GM18873 (cell line): ENCODE results near the gene ZNF664.

Source experiments
- ATAC-seq: cut with Tn5 transposase; IDR thresholded peaks from one replicate; pipeline ENCODE4 v1.9.1; 2021; ENCODE audit warnings: mild to moderate bottlenecking, moderate library complexity, moderate number of reproducible peaks; ENCODE audit not compliant: unreplicated experiment, low FRiP score

Gene ZNF664

DNA sequence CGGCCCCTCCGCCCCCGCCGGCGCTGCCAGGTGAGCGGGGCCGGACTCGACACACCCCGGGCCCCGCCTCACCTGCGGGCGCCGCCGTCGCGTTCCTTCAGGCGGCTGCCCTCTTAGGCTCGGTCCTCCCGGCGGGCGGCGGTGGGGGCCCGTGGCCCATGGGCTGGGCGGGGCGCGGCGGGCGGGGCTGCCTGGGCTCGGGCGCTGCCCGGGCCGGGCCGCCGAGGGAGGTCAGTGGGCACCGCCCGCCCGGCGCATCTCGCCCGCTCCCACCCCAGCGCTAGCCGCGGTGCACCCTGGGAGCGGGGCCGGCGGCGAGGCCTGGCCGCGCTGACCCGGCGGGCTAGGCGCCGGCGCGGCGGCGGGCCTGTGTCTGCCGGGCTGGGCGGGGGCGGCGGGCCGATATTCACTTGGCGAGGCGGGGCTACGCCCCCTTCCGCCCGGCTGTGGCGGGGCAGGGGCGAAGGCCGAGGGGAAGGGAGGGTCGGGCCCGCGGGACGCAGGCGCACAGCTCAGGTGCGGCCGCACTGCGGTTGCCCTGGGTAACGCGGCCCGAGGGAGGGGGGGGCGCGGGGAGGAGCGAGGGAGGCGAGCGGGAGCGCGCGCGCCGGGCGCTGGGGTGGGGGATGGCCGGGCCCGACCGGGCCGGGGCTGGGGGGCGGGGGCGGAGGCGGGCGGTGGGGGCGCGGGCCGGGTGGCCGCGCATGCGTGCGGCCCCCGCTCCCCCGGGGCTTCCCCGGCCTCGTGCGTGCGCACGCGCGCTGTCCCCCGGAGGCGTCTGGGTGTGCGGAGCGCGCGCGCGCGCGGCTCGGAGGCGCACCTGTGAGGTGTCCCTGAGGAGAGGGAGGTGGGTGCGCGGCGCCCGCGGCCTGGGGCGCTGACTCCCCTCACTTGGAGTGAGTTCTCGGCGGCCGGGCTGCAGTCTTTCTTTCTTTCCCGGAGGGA is at the start of gene ZNF664, which contains the start of gene CCDC92:
Gene ZNF664 (plus strand): TSS at position 759 of the 945 bp plus-strand sequence. CDS start 38,930 bp downstream, outside the sequence.
Gene CCDC92 (minus strand): TSS at position 375 of the 945 bp plus-strand sequence. CDS start 28,526 bp downstream, outside the sequence.
- peak; percentile 68 for ATAC-seq

DNA sequence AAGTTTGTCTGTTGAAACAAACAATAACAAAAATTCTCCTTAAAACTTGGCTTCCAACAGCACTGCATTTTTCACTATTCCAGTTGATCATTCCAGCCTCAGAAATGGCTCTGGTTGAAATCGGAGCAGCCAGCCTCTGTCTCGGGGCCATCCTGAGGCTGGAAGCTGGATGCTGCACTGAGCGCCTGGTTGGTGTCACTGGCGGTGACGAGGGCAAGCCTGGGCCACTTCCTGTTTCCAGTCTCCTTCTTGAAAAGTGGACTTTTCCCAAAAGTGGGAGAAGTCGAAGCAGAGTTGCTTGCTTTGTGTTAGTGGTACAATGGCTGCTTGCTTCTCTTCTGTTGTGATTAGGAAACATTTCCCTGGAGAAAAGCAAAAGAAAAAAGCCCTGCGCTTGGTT is 49.1 kb upstream of the ZNF664 start:
- no peak for ATAC-seq

DNA sequence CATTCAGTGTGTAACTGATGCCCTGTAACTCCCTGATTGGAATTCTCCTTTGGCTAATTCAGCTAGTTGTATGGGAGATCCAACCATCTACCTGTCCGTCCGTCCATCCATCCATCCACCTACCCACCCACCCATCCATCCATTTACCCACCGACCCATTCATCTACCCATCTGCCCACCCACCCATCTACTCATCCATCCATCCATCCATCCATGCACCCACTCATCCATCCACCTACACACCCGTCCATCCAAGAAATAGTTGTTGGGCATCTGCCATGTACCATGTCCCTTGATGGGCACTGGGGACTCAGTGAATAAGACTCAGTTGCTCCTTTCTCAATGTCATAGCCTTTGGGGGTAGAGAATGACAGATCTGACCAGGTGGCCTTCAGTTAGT is 48.5 kb upstream of the ZNF664 start:
- ATAC-seq, result no peak

DNA sequence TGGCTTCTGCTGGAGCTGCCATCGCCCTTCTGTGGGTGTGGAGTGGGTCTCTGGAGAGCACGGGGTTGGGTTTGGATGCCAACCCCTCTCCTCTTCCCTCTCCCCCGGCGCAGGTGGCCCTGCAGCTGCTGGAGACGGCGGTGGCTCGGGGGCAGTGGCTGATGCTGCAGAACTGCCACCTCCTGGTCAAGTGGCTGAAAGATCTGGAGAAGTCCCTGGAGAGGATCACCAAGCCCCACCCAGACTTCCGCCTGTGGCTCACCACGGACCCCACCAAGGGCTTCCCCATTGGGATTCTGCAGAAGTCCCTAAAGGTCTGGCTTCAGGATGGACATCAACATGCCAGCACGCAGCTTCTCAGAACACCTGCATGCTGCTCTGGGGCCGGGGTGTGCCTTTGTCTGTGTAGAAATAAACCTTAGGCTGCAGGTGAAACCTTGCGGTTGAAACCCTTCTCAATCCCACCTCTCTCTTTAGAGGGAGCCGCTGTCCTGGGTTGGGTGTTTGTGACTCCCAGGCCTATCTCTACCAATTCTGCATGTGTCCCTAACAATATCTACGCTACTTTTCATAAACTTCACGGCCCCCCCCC is 44.6 kb upstream of the ZNF664 start:
- ATAC-seq, result no peak

DNA sequence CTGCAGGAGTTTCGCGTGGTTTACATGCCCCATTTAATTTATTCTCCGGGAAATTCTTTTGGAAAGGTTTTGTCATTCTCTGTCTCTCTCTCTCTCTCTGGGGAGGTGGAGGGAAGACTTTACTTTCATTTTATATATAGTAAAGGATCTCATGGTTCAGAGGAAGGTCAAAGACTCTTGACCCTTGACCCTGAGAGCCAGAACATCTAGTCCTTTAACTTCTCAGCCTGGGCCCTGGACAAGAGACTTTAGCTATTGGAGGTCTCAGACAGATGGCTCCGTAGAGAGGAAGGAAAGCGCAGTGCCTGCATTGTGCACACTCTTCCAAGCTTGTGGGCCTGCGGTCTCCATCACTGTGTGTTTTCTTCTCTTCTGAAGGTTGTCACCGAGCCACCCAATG is 44.1 kb upstream of the ZNF664 start:
- ATAC-seq, result no peak

DNA sequence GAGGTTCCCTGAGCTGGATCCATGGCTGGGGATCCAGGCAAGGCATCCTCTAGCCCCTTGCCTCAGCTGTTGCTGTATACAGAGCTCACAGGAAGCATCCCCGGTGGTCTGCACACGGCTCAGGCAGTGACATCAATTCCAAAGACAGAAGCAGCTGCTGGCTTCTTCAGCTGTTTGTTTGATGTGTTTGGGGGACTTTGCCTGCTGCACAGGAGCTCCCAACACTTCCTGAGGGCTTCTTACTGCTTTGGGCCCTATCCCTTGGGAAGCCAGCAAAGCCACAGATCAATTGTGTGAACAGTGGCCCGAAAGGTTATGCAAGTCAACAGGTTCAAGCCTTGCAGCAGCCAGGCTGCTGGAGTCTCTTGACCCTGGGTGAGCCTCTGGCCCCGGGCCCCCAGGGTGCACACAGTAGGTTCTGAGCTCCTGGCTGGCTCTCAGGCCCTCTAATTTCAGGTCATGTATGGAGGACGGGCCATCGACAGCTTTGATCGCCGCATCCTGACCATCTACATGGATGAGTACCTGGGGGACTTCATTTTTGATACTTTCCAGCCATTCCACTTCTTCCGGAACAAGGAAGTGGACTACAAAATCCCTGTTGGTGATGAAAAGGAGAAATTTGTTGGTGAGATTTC is 43.0 kb upstream of the ZNF664 start:
- no peak for ATAC-seq

DNA sequence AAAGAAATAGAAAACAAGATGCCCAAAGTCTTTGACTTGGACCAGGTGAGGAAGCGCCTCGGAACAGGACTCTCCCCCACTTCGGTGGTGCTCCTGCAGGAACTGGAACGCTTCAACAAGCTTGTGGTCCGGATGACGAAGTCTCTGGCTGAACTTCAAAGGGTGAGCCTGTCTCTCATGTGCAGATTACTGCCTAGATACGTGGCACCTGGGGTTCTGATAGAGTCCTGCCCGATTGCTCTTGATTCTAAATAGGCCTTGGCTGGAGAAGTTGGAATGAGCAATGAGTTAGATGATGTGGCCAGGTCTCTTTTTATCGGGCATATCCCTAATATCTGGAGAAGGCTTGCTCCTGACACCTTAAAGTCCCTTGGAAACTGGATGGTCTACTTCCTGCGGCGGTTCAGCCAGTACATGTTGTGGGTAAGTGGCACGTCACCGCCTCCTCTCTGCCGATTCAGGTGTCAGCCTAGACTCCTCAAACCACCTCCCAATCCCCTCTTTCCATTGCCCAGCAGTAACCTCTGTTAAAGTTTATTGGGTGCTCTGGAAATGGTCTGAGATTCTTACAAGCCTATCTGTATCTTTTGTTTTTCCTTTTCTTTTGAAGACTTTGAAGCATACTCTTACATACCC is 41.2 kb upstream of the ZNF664 start:
- no peak for ATAC-seq

DNA sequence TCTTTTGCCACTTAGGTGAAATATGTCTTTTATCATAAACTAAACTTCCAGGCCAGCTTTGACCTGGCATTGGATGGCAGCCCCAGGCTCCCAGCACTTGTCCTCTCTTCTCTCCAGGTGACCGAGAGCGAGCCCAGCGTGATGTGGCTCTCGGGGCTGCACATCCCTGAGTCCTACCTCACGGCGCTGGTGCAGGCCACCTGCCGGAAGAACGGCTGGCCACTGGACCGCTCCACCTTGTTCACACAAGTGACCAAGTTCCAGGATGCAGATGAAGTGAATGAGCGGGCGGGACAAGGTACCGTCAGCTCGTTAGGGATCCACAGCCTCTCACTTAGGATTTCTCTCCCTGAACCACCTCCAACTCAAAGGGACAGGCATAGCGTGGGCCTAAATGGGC is 39.8 kb upstream of the ZNF664 start:
- no peak for ATAC-seq

DNA sequence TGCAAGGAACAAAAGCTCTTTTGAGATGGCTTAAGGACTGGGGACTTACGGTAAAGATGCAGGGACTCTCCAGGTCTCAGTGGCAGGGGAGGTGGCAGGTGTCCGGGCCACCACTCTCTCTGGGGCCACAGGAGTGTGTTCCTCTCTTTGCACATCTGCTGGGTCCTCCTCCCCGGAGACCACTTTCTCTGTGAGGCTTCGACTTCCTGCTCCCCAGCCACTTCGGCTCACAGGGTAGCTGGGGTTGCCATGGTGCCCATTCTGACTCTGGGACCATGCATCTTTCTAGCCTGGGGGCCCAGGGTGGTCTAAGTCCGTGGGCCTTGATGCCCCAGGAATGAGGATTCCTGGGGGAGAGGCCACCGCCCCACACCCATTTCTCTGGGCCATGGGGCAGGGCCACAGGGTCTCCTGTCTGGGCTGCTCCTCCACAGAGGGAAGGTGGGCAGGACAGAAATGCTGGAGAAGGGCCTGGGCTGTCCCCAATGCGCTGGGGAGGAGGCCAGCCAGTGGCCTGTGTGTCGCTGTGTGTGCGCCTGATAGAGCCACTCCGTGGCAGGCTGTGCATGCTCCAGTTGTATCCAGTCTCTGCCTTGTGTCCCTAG is 38.9 kb upstream of the ZNF664 start:
- no peak for ATAC-seq

DNA sequence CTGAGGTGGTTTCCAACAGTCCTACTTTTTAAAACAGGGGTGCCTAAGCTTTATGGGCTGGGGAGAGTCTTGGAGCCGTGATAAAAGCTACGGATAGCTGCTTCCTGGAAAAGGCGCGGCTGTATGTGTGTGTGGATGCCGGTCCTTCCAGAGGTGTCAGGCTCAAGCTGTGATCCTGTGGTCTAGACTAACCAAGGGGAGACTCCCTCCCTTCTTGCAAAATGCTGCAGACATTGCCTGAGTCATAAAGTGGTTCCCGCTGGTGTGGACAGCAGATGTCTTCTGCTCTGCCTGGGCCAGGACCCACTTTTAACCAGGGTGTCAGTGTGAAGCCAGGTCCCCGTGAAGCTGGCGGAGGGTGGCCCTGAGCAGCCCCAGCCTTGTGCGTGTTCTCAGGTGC is 38.2 kb upstream of the ZNF664 start:
- no peak for ATAC-seq

DNA sequence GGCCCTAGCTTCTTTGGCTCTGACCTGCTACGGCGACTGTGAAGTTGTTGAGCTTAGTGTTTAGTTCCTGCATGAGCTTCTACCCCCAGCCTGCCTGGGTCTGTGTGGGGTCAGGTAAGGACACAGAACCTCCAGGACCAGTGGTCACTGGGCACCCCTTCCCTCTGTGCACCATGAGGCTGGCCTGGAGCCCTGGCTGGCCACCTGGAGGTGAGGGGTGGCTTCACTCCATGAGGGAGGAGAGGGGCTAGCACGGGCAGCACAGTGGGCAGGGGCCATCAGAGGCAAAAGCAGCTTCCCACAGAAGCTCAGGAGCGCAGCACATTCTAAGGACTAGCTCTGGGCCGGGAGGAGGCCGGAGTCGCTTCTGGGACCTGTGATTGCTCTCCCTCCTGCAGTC is 37.1 kb upstream of the ZNF664 start:
- ATAC-seq, result no peak

DNA sequence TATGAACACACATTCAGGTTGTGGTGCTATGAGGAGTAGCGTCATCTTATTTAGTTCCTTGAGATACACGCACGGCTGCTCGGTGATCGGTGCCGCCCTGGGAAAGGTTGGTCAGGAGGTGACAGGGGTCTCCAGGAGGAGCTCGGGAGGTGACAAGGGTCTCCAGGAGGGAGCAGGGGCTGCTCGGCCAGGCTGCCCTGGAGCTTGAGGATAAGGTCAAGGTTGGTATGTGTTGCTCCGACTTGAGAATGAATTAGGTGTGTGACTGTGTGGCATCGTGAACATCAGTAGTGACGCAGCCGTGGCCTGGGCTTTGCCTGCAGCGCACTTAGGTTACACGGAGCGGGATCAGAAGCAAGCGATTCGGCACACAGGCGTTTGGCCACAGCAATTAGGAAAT is 36.5 kb upstream of the ZNF664 start:
- ATAC-seq, result no peak

DNA sequence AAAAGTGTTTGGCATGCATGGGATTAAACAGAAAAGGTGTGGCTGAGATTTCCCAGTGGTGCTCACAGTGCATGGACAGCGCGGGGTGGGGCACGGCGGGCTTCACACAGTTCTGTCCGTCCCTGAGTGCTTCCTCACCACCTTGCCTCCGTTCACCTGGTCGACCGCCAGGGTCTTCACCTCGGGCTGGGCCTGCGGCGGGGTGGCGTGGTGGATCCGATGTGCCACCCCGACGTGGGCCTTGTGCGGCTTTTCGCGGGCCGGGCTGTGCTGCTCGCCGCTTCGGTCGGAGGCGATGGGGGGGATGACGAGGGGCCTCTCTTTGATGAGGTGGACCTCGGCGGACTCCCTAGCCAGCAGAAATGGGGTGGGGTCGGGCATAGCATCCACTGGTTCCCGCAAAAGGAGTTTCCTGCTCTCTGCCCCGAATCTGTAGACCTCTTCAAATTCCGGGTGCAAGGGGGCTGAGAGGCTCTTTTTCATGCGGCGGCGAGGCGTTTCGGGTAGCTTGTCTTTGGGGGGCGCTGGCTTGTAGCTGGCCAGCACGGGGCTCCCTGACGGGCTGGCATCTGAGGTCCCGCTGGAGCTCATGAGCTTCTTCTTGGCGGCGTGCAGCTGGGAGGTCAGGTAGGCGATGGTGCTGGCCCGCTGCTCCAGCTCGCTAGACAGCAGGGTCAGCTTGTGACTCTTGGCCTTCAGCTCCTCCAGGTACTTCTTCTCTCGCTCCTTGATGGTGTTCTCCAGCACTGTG is 35.9 kb upstream of the ZNF664 start:
- ATAC-seq, result no peak

DNA sequence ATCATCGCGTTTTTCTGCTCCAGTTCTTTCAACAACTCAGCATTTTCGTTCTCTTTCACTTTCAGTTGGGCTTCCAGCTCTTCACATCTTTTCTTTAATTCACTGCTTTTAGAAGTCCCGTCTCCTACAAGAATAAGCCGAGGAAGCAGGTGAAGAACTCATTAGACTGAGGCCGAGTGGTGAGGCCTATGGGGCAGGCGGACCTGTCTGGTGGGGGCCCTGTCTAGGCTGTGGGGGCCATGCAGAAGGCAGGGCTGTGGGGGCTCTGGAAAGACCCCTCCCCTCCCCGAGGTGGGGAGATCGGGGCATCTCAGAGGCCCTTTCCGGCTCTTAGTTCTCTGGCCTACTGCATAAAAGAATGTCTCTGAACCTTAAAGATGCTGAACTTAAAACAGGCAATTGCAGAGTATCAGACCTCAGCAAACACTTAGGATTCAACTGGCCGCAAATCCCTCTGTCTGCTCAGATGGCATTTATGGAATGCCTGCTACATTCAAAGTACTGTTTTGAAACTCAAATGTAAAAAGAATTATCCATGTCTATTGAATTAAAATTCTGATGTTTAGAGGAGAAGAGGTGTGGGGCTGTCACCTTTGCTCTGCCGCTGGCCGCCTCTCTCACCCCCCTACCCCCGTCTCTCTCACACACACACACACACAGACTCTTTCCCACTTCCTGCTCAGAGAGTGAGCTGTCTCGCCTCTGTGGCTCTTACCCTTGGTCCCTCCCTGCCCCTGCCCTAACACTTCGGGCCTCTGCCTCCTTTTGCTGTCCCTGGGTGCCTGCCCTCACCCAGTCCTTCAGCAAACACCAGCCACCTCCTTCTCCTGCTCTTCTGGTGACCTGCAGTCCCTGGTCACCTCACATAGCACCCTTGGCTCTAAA is 35.1 kb upstream of the ZNF664 start:
- ATAC-seq, result no peak

DNA sequence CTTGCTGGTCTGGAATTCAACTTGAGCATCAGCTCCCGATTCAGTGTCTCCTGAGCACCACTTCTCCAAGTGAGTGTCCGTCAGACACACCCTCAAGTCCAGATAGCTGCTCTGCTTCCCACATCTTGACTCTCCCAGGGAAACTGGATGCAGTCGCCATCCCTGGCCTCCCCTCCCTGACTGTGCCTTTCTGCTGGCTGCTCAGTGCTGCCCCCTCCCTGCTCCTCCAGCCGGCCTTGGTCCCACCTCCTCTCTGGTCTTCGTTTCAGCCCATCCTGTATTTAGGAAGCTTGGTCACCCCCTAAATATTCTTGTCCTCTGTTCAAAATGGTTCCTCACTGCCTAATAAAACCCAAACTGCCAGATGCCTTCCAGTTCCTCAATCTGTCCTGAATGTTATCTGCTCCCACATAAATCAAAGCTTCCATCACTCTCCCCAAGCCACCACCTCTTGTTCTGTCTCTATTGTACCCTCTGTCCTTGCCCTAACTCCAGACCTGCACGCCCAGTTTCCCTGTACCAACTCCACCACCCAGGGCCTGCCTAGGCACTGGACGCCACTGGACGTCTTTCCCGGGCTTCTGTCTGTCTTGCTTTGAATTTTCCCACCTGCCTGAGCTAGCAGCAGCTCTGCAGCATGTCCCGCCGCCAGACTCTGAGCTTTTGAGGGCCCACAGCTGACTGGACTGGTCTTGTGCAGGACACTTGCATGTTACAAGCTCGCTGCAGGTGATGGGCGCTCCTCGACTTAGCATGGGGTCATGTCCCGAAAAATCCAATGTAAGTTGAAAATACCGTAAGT is 34.1 kb upstream of the ZNF664 start:
- ATAC-seq, result no peak

DNA sequence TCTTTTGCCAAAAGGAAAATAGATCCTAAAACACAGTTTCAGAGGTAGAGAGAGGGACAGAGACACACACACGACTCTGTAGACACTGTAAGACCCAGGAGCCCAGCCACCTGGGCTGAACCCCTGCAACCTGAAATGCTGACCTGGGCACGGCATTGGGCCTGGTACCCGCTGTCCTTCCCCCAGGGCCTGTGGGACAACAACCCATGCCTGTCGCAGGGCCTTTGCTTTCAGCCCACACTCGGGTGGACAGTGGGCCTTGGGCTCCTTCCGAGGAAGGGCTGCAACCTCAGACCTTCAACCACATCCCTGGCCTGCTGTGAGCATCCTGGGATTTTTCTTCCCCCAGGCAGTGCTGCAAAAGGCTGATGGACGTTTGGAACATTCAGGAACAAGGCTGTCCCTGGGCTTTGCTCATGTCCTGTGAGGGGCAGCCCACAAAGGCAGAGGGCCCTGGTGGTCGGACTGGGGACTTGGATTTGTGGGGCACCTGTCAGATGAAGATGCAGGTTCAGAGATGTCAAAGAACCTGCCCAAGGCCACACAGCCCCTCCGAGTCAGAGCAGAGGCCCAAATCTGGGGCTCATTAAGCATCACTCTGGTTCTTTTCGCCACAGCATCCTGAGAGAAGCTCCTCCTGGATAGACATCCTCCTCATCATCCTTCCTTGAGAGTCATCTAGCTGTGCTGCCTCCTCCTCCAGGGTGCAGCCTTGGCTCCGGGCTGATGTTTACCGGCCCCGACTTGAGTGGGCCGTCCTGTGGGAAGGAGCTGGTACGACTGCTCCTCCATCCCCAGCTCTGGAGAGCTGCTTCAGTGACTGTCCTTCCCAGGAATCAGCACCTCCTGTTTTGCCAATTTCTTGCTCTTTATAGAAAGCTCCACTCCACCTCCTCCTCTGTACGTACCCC is 33.0 kb upstream of the ZNF664 start:
- ATAC-seq, result no peak

DNA sequence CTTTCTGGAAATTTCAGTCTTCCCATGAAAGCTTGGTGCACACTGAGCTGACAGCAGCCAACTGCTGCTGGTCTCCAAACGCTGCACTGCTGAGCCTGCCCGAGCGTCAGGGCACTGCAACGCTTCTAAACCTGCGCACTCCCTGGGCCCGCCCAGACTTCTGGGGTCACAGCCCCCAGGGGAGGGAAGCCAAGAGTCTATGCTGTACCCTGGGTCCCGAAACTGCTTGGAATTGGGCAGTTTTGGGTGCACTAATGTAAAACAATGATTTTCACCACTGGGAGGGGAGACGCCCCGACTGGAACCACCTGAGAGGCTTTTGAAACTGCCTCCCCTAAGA is 32.4 kb upstream of the ZNF664 start:
- no peak for ATAC-seq
